Loucy (cell line): ENCODE measurements around the gene CS.
A peak's percentile ranks its signal among the peaks of the same experiment; 100 is the strongest.

Experiments
- H2AFZ ChIP-seq: fragments of 200-600 bp; sonication (generic); 2 replicates; pipeline ENCODE4 v1.6.0; 2016; ENCODE audit warnings: antibody characterized with exemption, mild to moderate bottlenecking, low read length, moderate library complexity
- H3F3A ChIP-seq: fragments of 200-600 bp; 2 replicates; pipeline ENCODE4 v1.6.0; 2016; ENCODE audit warnings: antibody characterized with exemption, low read depth, mild to moderate bottlenecking
- H3K27me3 ChIP-seq: fragments of 200-600 bp; sonication (generic); 2 replicates; pipeline ENCODE4 v1.6.1; 2014; ENCODE audit warnings: low read length, mild to moderate bottlenecking; ENCODE audit not compliant: insufficient read depth, poor library complexity, severe bottlenecking
- H3K36me3 ChIP-seq: fragments of 200-600 bp; sonication (generic); 2 replicates; pipeline ENCODE4 v1.6.1; 2016; ENCODE audit warnings: low read length; ENCODE audit not compliant: insufficient read depth
- H3K4me1 ChIP-seq: fragments of 200-600 bp; sonication (generic); 2 replicates; pipeline ENCODE4 v1.5.1; 2014; ENCODE audit warnings: low read length, mild to moderate bottlenecking; ENCODE audit not compliant: insufficient read depth, poor library complexity, severe bottlenecking
- H3K4me2 ChIP-seq: fragments of 200-600 bp; sonication (generic); 2 replicates; pipeline ENCODE4 v1.6.0; 2014; ENCODE audit warnings: antibody characterized with exemption, low read length, low read depth, mild to moderate bottlenecking; ENCODE audit not compliant: poor library complexity, severe bottlenecking
- H3K4me3 ChIP-seq: fragments of 200-600 bp; sonication (generic); 2 replicates; pipeline ENCODE4 v1.5.1; 2014; ENCODE audit warnings: low read length, mild to moderate bottlenecking, mixed read lengths; ENCODE audit not compliant: poor library complexity, severe bottlenecking
- H3K79me2 ChIP-seq: fragments of 200-600 bp; sonication (generic); 2 replicates; pipeline ENCODE4 v1.6.1; 2014; ENCODE audit warnings: low read length; ENCODE audit not compliant: insufficient read depth
- H3K9ac ChIP-seq: fragments of 200-600 bp; sonication (generic); 2 replicates; pipeline ENCODE4 v1.6.0; 2014; ENCODE audit warnings: mild to moderate bottlenecking, low read depth, low read length, moderate library complexity; ENCODE audit not compliant: poor library complexity, severe bottlenecking
- H3K9me2 ChIP-seq: fragments of 200-600 bp; sonication (generic); replicated peaks from 2 replicates; pipeline ENCODE4 v1.6.1; 2016; ENCODE audit warnings: low read depth, low read length, mixed read lengths
- H3K9me3 ChIP-seq: fragments of 200-600 bp; sonication (generic); 2 replicates; pipeline ENCODE4 v1.6.1; 2014; ENCODE audit warnings: mild to moderate bottlenecking, antibody characterized with exemption, low read length, low read depth; ENCODE audit not compliant: insufficient read depth
- H4K20me1 ChIP-seq: fragments of 200-600 bp; sonication (generic); 2 replicates; pipeline ENCODE4 v1.6.0; 2014; ENCODE audit warnings: antibody characterized with exemption, low read length, mild to moderate bottlenecking; ENCODE audit not compliant: insufficient read depth, poor library complexity, severe bottlenecking
- CTCF ChIP-seq: fragments of 200-600 bp; sonication (generic); conservative IDR thresholded peaks from 2 replicates; pipeline ENCODE4 v1.5.1; 2014; ENCODE audit warnings: mild to moderate bottlenecking, antibody characterized with exemption, low read length
- EZH2phosphoT487 ChIP-seq: fragments of 200-600 bp; IDR thresholded peaks from 2 replicates; pipeline ENCODE4 v1.6.1; 2018; ENCODE audit warnings: antibody characterized with exemption, mild to moderate bottlenecking, moderate library complexity, borderline replicate concordance

CS gene

GRCh38 chr12:56260380-56260779 is 39.8 kb downstream of the CS start:
- Histone ChIP-seq H3K27me3 (no peaks in the 10 kb centered on the region), H4K20me1 (peaks cover 21% of the 10 kb centered on the region), H3F3A (no peaks in the 10 kb centered on the region), H3K9me3 (no peaks in the 10 kb centered on the region), H3K79me2 (peaks cover 27% of the 10 kb centered on the region), H2AFZ (no peak overlapping the region), H3K4me3 (no peak overlapping the region), H3K36me3 (no peaks in the 10 kb centered on the region), H3K4me1 (peaks cover 24% of the 10 kb centered on the region), H3K4me2 (no peak overlapping the region), H3K9ac (no peak overlapping the region), H3K9me2 (no peaks in the 10 kb centered on the region)
- no peak for TF ChIP-seq EZH2phosphoT487
- no peak for TF ChIP-seq CTCF

- Histone ChIP-seq H3K4me2 (peak overlapping the region; percentile 83), H3K4me1 (peaks cover 24% of the 10 kb centered on the region), H3K4me3 (peak overlapping the region; percentile 100), H3K9me2 (no peaks in the 10 kb centered on the region), H3F3A (no peaks in the 10 kb centered on the region), H3K36me3 (peaks cover 9% of the 10 kb centered on the region; the same call in 1 of the 2 replicates), H3K79me2 (peaks cover 31% of the 10 kb centered on the region), H3K27me3 (no peaks in the 10 kb centered on the region), H4K20me1 (peaks cover 21% of the 10 kb centered on the region), H3K9me3 (no peaks in the 10 kb centered on the region), H2AFZ (peak overlapping the region; percentile 97), H3K9ac (peak overlapping the region; percentile 95)
- TF ChIP-seq EZH2phosphoT487 = no peak
- no peak for TF ChIP-seq CTCF
Measured at GRCh38 chr12:56258820-56259183, 41.3 kb downstream of the CS start.

GRCh38 chr12:56258068-56258819 is 41.9 kb downstream of the CS start, which contains the start of gene ANKRD52:
Gene ANKRD52 (minus strand): TSS chr12:56258384. CDS start chr12:56258269, 115 bp downstream.
- no peaks in the 10 kb centered on the region for H3K27me3 ChIP-seq
- peak within 1 kb of the TSS; percentile 98 for H3K4me2 ChIP-seq
- TF ChIP-seq CTCF (peak; percentile 57), EZH2phosphoT487 (no peak)
- H3K9me2 ChIP-seq = no peaks in the 10 kb centered on the region
- peak within 1 kb of the TSS; percentile 97 for H2AFZ ChIP-seq
- peaks cover 15% of the 10 kb centered on the region; the same call in 1 of the 2 replicates for H3K36me3 ChIP-seq
- H3K9ac ChIP-seq = peak within 1 kb of the TSS; percentile 95
- H3K9me3 ChIP-seq = no peaks in the 10 kb centered on the region
- peak within 1 kb of the TSS; percentile 100 for H3K4me3 ChIP-seq
- H4K20me1 ChIP-seq = peaks cover 21% of the 10 kb centered on the region
- H3K79me2 ChIP-seq = peaks cover 31% of the 10 kb centered on the region
- peaks cover 24% of the 10 kb centered on the region for H3K4me1 ChIP-seq
- no peaks in the 10 kb centered on the region for H3F3A ChIP-seq
